OCI-LY3 (cell line): ENCODE data around the gene ANKMY2.
"Not testable (repeated sequence)": the region's sequence is repeated elsewhere in the genome, so short reads cannot be mapped to it uniquely, and the experiment has no call there.

Source experiments
- H2AFZ ChIP-seq: fragments of 200-600, 300-600 bp; shearing (Covaris generic); 2 replicates; pipeline ENCODE4 v1.6.0; 2014; ENCODE audit warnings: antibody characterized with exemption, low read depth, low read length
- H3K27ac ChIP-seq: fragments of 200-600, 300-600 bp; sonication (generic); 2 replicates; pipeline ENCODE4 v1.5.1; 2014; ENCODE audit warnings: mild to moderate bottlenecking, low read length, moderate library complexity, mixed read lengths
- H3K27me3 ChIP-seq: fragments of 200-600, 300-600 bp; sonication (generic); 2 replicates; pipeline ENCODE4 v1.6.1; 2014; ENCODE audit warnings: low read depth, low read length, mixed read lengths
- H3K36me3 ChIP-seq: fragments of 200-600, 300-600 bp; sonication (generic); replicated peaks from 2 replicates; pipeline ENCODE3; 2014; ENCODE audit warnings: low read depth, low read length, mixed read lengths
- H3K4me1 ChIP-seq: fragments of 300-600, 200-600 bp; sonication (generic); 2 replicates; pipeline ENCODE4 v1.6.1; 2014; ENCODE audit warnings: low read length, mixed read lengths
- H3K4me2 ChIP-seq: fragments of 200-600, 300-600 bp; sonication (generic); 2 replicates; pipeline ENCODE4 v1.6.1; 2014; ENCODE audit warnings: low read length, mixed read lengths
- H3K4me3 ChIP-seq: fragments of 300-600, 200-600 bp; sonication (generic); 2 replicates; pipeline ENCODE4 v1.5.1; 2014; ENCODE audit warnings: antibody characterized with exemption, mild to moderate bottlenecking, low read length, moderate library complexity
- H3K79me2 ChIP-seq: fragments of 300-600, 200-600 bp; shearing (Covaris generic); 2 replicates; pipeline ENCODE4 v1.6.1; 2014; ENCODE audit warnings: mild to moderate bottlenecking, low read length, mixed read lengths
- H3K9ac ChIP-seq: fragments of 300-600, 200-600 bp; shearing (Covaris generic); 2 replicates; pipeline ENCODE4 v1.6.0; 2014; ENCODE audit warnings: mild to moderate bottlenecking, low read length, moderate library complexity
- H3K9me3 ChIP-seq: fragments of 200-600, 300-600 bp; shearing (Covaris generic); 2 replicates; pipeline ENCODE4 v1.6.1; 2014; ENCODE audit warnings: low read length, mixed read lengths; ENCODE audit not compliant: insufficient read depth
- H4K20me1 ChIP-seq: fragments of 200-600, 300-600 bp; sonication (generic); 2 replicates; pipeline ENCODE4 v1.6.1; 2016; ENCODE audit warnings: low read length, mixed read lengths; ENCODE audit not compliant: insufficient read depth
- EZH2phosphoT487 ChIP-seq: fragments of 200-600 bp; shearing (Covaris generic); IDR thresholded peaks from 2 replicates; pipeline ENCODE4 v1.6.1; 2018; ENCODE audit warnings: antibody characterized with exemption, mixed run types, low read depth
- TF ChIP-seq, protein P1 (sequence below): fragments of 200-600, 300-600 bp; sonication (generic); IDR thresholded peaks from 2 replicates; pipeline ENCODE4 v1.5.1; 2014; ENCODE audit warnings: antibody characterized with exemption, low read length, low read depth

Gene ANKMY2

DNA sequence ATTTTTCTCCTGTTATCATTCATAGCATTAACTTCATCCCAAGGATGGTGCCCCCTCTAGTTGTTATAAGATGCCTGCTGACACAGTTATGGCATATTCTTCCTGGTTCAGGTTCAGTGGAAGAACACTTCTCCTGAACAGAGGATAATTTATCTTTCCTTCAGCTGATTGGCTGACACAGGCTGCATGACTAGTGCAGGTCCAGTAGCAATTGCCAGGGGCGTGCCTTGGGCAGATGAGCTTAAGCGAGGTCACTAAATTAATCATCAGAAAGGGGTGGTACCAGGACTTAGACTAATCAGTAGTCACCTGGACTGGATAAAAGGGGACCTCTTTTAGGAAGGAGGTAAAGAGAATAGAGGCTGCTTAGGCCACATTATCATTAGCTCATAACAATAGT is 42.7 kb upstream of the ANKMY2 start:
- peaks cover 16% of the 10 kb centered on the region for H3K36me3 ChIP-seq
- no peaks in the 10 kb centered on the region for H4K20me1 ChIP-seq
- H3K27me3 ChIP-seq: no peaks in the 10 kb centered on the region
- H3K9me3 ChIP-seq: no peaks in the 10 kb centered on the region
- H3K4me3 ChIP-seq: no peak overlapping the region
- no peak for TF ChIP-seq EZH2phosphoT487
- TF ChIP-seq, protein P1, sequence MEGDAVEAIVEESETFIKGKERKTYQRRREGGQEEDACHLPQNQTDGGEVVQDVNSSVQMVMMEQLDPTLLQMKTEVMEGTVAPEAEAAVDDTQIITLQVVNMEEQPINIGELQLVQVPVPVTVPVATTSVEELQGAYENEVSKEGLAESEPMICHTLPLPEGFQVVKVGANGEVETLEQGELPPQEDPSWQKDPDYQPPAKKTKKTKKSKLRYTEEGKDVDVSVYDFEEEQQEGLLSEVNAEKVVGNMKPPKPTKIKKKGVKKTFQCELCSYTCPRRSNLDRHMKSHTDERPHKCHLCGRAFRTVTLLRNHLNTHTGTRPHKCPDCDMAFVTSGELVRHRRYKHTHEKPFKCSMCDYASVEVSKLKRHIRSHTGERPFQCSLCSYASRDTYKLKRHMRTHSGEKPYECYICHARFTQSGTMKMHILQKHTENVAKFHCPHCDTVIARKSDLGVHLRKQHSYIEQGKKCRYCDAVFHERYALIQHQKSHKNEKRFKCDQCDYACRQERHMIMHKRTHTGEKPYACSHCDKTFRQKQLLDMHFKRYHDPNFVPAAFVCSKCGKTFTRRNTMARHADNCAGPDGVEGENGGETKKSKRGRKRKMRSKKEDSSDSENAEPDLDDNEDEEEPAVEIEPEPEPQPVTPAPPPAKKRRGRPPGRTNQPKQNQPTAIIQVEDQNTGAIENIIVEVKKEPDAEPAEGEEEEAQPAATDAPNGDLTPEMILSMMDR: no peak
- no peak overlapping the region for H2AFZ ChIP-seq
- peaks cover 8% of the 10 kb centered on the region for H3K4me1 ChIP-seq
- no peak overlapping the region for H3K9ac ChIP-seq
- H3K79me2 ChIP-seq: no peaks in the 10 kb centered on the region
- H3K4me2 ChIP-seq: no peak overlapping the region
- H3K27ac ChIP-seq: no peak overlapping the region

DNA sequence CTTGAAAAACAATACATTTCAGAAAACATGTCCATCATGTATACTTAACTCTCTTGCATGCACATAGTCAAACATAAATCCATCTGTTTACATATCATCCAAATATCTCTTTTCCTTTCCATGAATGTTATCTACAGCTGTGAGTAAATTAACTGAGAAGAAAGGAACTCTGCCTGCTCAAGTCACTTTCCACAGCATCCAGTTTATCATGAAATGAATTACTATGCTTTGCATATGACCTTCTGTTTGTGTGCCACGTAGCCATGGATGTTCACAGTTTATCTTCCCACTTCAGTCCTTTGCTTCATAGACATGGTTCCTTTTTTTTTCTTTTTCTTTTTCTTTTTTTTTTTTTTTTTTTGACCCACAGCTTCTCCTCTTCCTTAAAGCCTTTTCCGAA is 40.0 kb upstream of the ANKMY2 start:
- H3K9me3 ChIP-seq: no peaks in the 10 kb centered on the region
- no peak for TF ChIP-seq EZH2phosphoT487
- TF ChIP-seq, protein P1: no peak
- no peaks in the 10 kb centered on the region for H3K27me3 ChIP-seq
- peaks cover 24% of the 10 kb centered on the region for H3K36me3 ChIP-seq
- H3K4me2 ChIP-seq: no peak overlapping the region
- H3K79me2 ChIP-seq: no peaks in the 10 kb centered on the region
- no peaks in the 10 kb centered on the region for H4K20me1 ChIP-seq
- H3K27ac ChIP-seq: no peak overlapping the region
- no peak overlapping the region for H2AFZ ChIP-seq
- H3K9ac ChIP-seq: no peak overlapping the region
- H3K4me1 ChIP-seq: peaks cover 8% of the 10 kb centered on the region
- H3K4me3 ChIP-seq: no peak overlapping the region

DNA sequence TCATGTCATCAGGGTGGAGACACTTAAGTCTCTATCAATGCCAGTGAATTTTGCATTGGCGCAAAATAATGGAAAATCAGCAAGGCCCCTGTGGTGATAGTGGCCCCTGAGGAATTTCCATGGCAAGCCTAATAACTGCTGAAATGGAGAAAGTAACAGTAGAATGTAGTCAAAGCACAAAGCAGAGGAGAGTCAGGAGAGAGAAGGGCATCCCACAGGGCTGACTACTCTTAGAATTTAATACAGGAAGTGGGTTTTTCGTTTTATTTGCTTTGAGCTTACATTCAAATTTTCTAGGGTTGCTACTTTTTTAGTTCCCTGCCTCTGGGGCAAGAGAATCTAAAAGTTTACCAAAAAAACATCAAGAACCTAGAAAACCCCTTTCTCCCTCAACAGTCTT is 39.4 kb upstream of the ANKMY2 start:
- Histone ChIP-seq H3K9me3 (no peaks in the 10 kb centered on the region), H3K79me2 (no peaks in the 10 kb centered on the region), H3K9ac (no peak overlapping the region), H3K27ac (peak overlapping the region; percentile 23; the same call in 1 of the 2 replicates), H4K20me1 (no peaks in the 10 kb centered on the region), H3K4me3 (no peak overlapping the region), H2AFZ (no peak overlapping the region), H3K4me1 (peaks cover 8% of the 10 kb centered on the region), H3K36me3 (peaks cover 27% of the 10 kb centered on the region), H3K27me3 (no peaks in the 10 kb centered on the region), H3K4me2 (no peak overlapping the region)
- no peak for TF ChIP-seq EZH2phosphoT487
- TF ChIP-seq, protein P1: no peak

DNA sequence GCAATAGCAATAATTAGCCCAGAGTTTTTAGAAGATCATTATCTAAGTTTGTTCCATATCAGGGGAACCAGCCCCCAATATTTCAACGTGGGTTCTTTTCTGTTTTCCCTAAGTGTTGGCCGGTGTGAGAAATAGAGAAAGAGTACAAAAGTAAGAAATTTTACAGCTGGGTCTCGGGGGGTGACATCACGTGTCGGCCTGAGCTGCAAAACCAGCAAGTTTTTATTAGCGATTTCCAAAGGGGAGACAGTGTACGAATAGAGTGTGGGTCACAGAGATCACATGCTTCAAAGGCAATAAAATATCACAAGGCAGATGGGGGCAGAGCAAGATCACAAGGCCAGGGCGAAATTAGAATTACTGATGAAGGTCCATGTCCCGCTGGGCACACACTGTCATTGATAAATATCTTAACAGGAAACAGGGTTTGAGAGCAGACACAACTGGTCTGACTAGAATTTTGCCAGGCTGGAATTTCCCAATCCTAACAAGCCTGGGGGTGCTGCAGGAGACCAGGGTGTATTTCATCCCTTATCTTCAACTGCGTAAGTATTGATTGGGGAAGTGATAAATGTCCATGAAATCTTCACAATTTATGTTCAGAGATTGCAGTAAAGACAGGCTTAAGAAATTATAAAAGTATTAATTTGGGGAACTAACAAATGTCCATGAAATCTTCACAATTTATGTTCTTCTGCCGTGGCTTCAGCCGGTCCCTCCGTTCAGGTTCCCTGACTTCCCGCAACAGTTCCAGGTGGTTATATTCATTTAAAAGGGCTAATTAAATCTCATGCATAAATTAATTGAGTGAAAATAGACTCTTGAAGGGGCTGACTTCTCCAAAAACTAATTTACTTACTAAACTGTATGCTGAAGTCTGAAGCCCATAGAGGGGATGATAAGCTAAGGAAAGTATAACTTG is 33.4 kb upstream of the ANKMY2 start:
- H3K4me2 ChIP-seq, H4K20me1 ChIP-seq, H3K9ac ChIP-seq, H3K27ac ChIP-seq, H2AFZ ChIP-seq, H3K79me2 ChIP-seq, H3K27me3 ChIP-seq, H3K4me1 ChIP-seq, H3K9me3 ChIP-seq, H3K4me3 ChIP-seq: not testable (repeated sequence)
- peaks cover 33% of the 10 kb centered on the region for H3K36me3 ChIP-seq
